H1 (cell line): ENCODE data around the gene PMM1. TPM values are rescaled to one million over a fixed set of nuclear protein-coding genes. Genes with fewer than 3 reads are reported as not detected.

Experiments used
- CTCF ChIA-PET: fragments of 300-600 bp; sonication (Branson Sonifier 250); formaldehyde crosslinking; loops from one replicate; lab custom pipeline; 2021; ENCODE audit not compliant: partially characterized antibody; lab: Charles Lee
- POLR2A ChIA-PET: fragments of 300-600 bp; sonication (Branson Sonifier 250); formaldehyde crosslinking; loops from one replicate; lab custom pipeline; 2021; ENCODE audit warnings: inconsistent platforms; ENCODE audit not compliant: partially characterized antibody; lab: Charles Lee
- DNase-seq, 2 experiments: peaks; one replicate each; pipeline versions ENCODE4 v3.0.0 to v3.0.0-alpha.2; 2010 to 2022; ENCODE audit warnings: low spot score in 2 of 2, low read depth in 1 of 2, mixed read lengths in 1 of 2
- FAIRE-seq: peaks from 2 replicates; lab custom pipeline; 2011; peaks lifted over from hg19 to GRCh38; lab: Jason Lieb, UNC
- H2AFZ ChIP-seq: 2 replicates; pipeline ENCODE4 v1.8.1; 2012; ENCODE audit warnings: low read length, inconsistent platforms
- H2AK5ac ChIP-seq: 2 replicates; pipeline ENCODE4 v1.6.1; 2013; ENCODE audit warnings: low read depth, low read length
- H2BK120ac ChIP-seq: replicated peaks from 2 replicates; pipeline ENCODE3; 2013; ENCODE audit warnings: low read depth, low read length, inconsistent platforms
- H2BK12ac ChIP-seq: 2 replicates; pipeline ENCODE4 v1.6.1; 2013; ENCODE audit warnings: low read depth, low read length
- H2BK15ac ChIP-seq: 2 replicates; pipeline ENCODE4 v1.6.1; 2013; ENCODE audit warnings: low read length
- H2BK20ac ChIP-seq: 2 replicates; pipeline ENCODE4 v1.6.1; 2013; ENCODE audit warnings: low read length
- H2BK5ac ChIP-seq: 2 replicates; pipeline ENCODE4 v1.6.1; 2013; ENCODE audit warnings: low read depth, low read length
- H3K14ac ChIP-seq: 2 replicates; pipeline ENCODE4 v1.6.1; 2013; ENCODE audit warnings: inconsistent platforms; ENCODE audit not compliant: insufficient read length
- H3K18ac ChIP-seq: 2 replicates; pipeline ENCODE4 v1.6.1; 2013; ENCODE audit warnings: low read length; ENCODE audit errors: extremely low read depth
- H3K23ac ChIP-seq: 2 replicates; pipeline ENCODE4 v1.6.1; 2013; ENCODE audit warnings: inconsistent platforms; ENCODE audit not compliant: insufficient read length
- H3K23me2 ChIP-seq: 2 replicates; pipeline ENCODE4 v1.6.1; 2013; ENCODE audit warnings: low read depth, low read length
- H3K27ac ChIP-seq: 2 replicates; pipeline ENCODE4 v1.6.1; 2011; ENCODE audit warnings: low read depth, low read length, inconsistent platforms
- H3K27me3 ChIP-seq, 4 experiments: replicated peaks in 1 of 4; 1 replicate in 1 of 4; 2 replicates in 3 of 4; pipeline versions ENCODE4 v1.6.1 to v1.8.1; 2011 to 2013; ENCODE audit warnings: low read length in 3 of 4, mild to moderate bottlenecking in 3 of 4, inconsistent platforms in 2 of 4, mixed read lengths in 2 of 4, moderate library complexity in 1 of 4; ENCODE audit not compliant: control insufficient read depth in 3 of 4, insufficient read depth in 3 of 4; ENCODE audit errors: extremely low read depth in 1 of 4
- H3K36me3 ChIP-seq, 4 experiments: 2 replicates each; pipeline versions ENCODE4 v1.6.1 to v1.8.1; 2011 to 2013; ENCODE audit warnings: mild to moderate bottlenecking in 4 of 4, low read length in 3 of 4, moderate library complexity in 2 of 4, control low read depth in 1 of 4, inconsistent platforms in 1 of 4; ENCODE audit not compliant: insufficient read depth in 4 of 4, control insufficient read depth in 2 of 4
- H3K4ac ChIP-seq: replicated peaks from 2 replicates; pipeline ENCODE3; 2013; ENCODE audit warnings: low read length, low read depth, mixed read lengths, inconsistent platforms; ENCODE audit not compliant: insufficient read length
- H3K4me1 ChIP-seq, 4 experiments: replicated peaks in 1 of 4; 1 replicate in 1 of 4; 2 replicates in 3 of 4; pipeline versions ENCODE4 v1.6.1 to v1.8.1; 2011 to 2013; ENCODE audit warnings: low read length in 3 of 4, inconsistent platforms in 2 of 4, mixed read lengths in 1 of 4; ENCODE audit not compliant: insufficient read depth in 4 of 4, control insufficient read depth in 3 of 4
- H3K4me2 ChIP-seq, 2 experiments: 2 replicates each; pipeline versions ENCODE4 v1.6.1 to v1.8.1; 2011 to 2013; ENCODE audit warnings: low read depth in 2 of 2, low read length in 2 of 2, control low read depth in 1 of 2, inconsistent platforms in 1 of 2, mild to moderate bottlenecking in 1 of 2; ENCODE audit not compliant: insufficient read depth in 1 of 2
- H3K4me3 ChIP-seq, 4 experiments: fragments of 200-600, 300-600 bp in 1 of 4; sonication (generic), shearing (Covaris generic), sonication (Bioruptor Twin) in 1 of 4; 2 replicates each; pipeline versions ENCODE4 v1.5.1 to v1.8.1; 2011 to 2016; ENCODE audit warnings: low read length in 4 of 4, low read depth in 3 of 4, control low read depth in 2 of 4, inconsistent platforms in 2 of 4, mild to moderate bottlenecking in 2 of 4, mixed read lengths in 1 of 4, moderate library complexity in 1 of 4; ENCODE audit not compliant: insufficient read depth in 2 of 4; ENCODE audit errors: extremely low read depth in 1 of 4
- H3K56ac ChIP-seq: replicated peaks from 2 replicates; pipeline ENCODE3; 2013; ENCODE audit warnings: low read depth, mild to moderate bottlenecking, mixed read lengths, low read length, inconsistent platforms; ENCODE audit not compliant: insufficient read length
- H3K79me1 ChIP-seq: 2 replicates; pipeline ENCODE4 v1.6.1; 2013; ENCODE audit warnings: low read depth, low read length, control low read depth
- H3K79me2 ChIP-seq, 2 experiments: 2 replicates each; pipeline versions ENCODE4 v1.6.1 to v1.8.1; 2012 to 2013; ENCODE audit warnings: low read length in 2 of 2, mild to moderate bottlenecking in 2 of 2, inconsistent platforms in 1 of 2; ENCODE audit not compliant: insufficient read depth in 2 of 2, control insufficient read depth in 1 of 2
- H3K9ac ChIP-seq, 4 experiments: replicated peaks in 1 of 4; 1 replicate in 1 of 4; 2 replicates in 3 of 4; pipeline versions ENCODE4 v1.6.1 to v1.8.1; 2011 to 2013; ENCODE audit warnings: low read depth in 3 of 4, low read length in 3 of 4, control low read depth in 2 of 4, mild to moderate bottlenecking in 2 of 4, moderate library complexity in 2 of 4, inconsistent platforms in 1 of 4; ENCODE audit errors: extremely low read depth in 1 of 4
- H3K9me3 ChIP-seq, 2 experiments: 2 replicates each; pipeline versions ENCODE4 v1.6.1 to v1.8.1; 2012 to 2013; ENCODE audit warnings: mild to moderate bottlenecking in 2 of 2, moderate library complexity in 2 of 2, control low read depth in 1 of 2, inconsistent platforms in 1 of 2, low read depth in 1 of 2, low read length in 1 of 2, mixed read lengths in 1 of 2; ENCODE audit not compliant: insufficient read depth in 2 of 2
- H4K20me1 ChIP-seq, 2 experiments: replicated peaks in 1 of 2; 2 replicates each; pipeline versions ENCODE3 to v1.8.1; 2011 to 2013; ENCODE audit warnings: inconsistent platforms in 2 of 2, low read length in 2 of 2, mild to moderate bottlenecking in 1 of 2; ENCODE audit not compliant: insufficient read depth in 2 of 2, control insufficient read depth in 1 of 2
- H4K5ac ChIP-seq: 2 replicates; pipeline ENCODE4 v1.6.1; 2013; ENCODE audit warnings: low read length, low read depth, mixed read lengths, inconsistent platforms; ENCODE audit not compliant: insufficient read length
- H4K8ac ChIP-seq: 2 replicates; pipeline ENCODE4 v1.8.0; 2013; ENCODE audit warnings: mild to moderate bottlenecking, moderate library complexity, low read length, inconsistent platforms; ENCODE audit not compliant: insufficient read depth; ENCODE audit errors: extremely low read depth
- H4K91ac ChIP-seq: replicated peaks from 2 replicates; pipeline ENCODE3; 2013; ENCODE audit warnings: low read length, mixed read lengths, inconsistent platforms; ENCODE audit not compliant: insufficient read length
- BCL11A ChIP-seq, 2 experiments: IDR thresholded peaks; one replicate each; pipeline ENCODE4 v1.6.1; 2011; ENCODE audit warnings: low read depth in 2 of 2, low read length in 2 of 2, mild to moderate bottlenecking in 2 of 2
- CHD1 ChIP-seq: IDR thresholded peaks from 2 replicates; pipeline ENCODE4 v1.6.1; 2012; ENCODE audit warnings: low read depth, low read length, improper control_type of control experiment
- CTBP2 ChIP-seq: IDR thresholded peaks from 2 replicates; pipeline ENCODE4 v1.7.0; 2011; ENCODE audit warnings: borderline replicate concordance, mild to moderate bottlenecking, moderate library complexity, mixed read lengths, low read length; ENCODE audit not compliant: insufficient read depth, insufficient read length
- EZH2 ChIP-seq: fragments of 200-600 bp; sonication (generic); IDR thresholded peaks from 2 replicates; pipeline ENCODE4 v1.7.1; 2012; ENCODE audit warnings: low read depth, mild to moderate bottlenecking, moderate library complexity, low read length, inconsistent platforms; ENCODE audit not compliant: severe bottlenecking
- PHF8 ChIP-seq: fragments of 200-600 bp; sonication (generic); conservative IDR thresholded peaks from 2 replicates; pipeline ENCODE4 v1.7.1; 2012; ENCODE audit warnings: low read depth, mild to moderate bottlenecking, inconsistent platforms, low read length, moderate library complexity
- POLR2AphosphoS5 ChIP-seq: IDR thresholded peaks from 2 replicates; pipeline ENCODE4 v1.6.1; 2011; ENCODE audit warnings: low read depth, low read length
- RAD21 ChIP-seq, 2 experiments: IDR thresholded peaks in 1 of 2; conservative IDR thresholded peaks in 1 of 2; 2 replicates each; pipeline ENCODE4 v1.6.1; 2011; ENCODE audit warnings: low read depth in 2 of 2, low read length in 2 of 2, improper control_type of control experiment in 1 of 2, inconsistent platforms in 1 of 2, mild to moderate bottlenecking in 1 of 2, moderate library complexity in 1 of 2
- SP4 ChIP-seq: IDR thresholded peaks from 2 replicates; pipeline ENCODE4 v1.6.1; 2012; ENCODE audit warnings: low read length, inconsistent platforms
- TAF1 ChIP-seq: IDR thresholded peaks from 2 replicates; pipeline ENCODE4 v1.6.1; 2011; ENCODE audit warnings: mild to moderate bottlenecking, low read depth, low read length
- WGBS, 2 experiments: shearing (Covaris generic) in 1 of 2; methylation state at CpG; one replicate each; pipeline versions ENCODE4 v1.1.6 to v1.1.7; 2013 to 2015; ENCODE audit warnings: low lambda C conversion rate in 2 of 2, mixed read lengths in 2 of 2, inconsistent platforms in 1 of 2, low coverage in 1 of 2, missing lambda C conversion rate in 1 of 2; ENCODE audit not compliant: insufficient replicate concordance in 2 of 2, insufficient coverage in 1 of 2, insufficient read length in 1 of 2; ENCODE audit errors: extremely low coverage in 1 of 2, missing lambda C conversion rate in 1 of 2; 5-methylcytosine and 5-hydroxymethylcytosine counted together
- polyA plus RNA-seq, 7 experiments: library from polyadenylated mRNA; depleted of rRNA in 3 of 7; stranded (reverse) in 5 of 7; unstranded in 2 of 7; fragments of >200 nt in 5 of 7; fragments of 200-250 nt in 2 of 7; gene quantifications; 1 replicate in 5 of 7; 2 replicates in 1 of 7; 4 replicates in 1 of 7; pipeline versions ENCODE4 v1.2.1 to v1.2.3, GENCODE V29; 2011 to 2013; ENCODE audit warnings: missing spikeins in 2 of 7, mixed read lengths in 2 of 7
- total RNA-seq: library from RNA; stranded (reverse); fragmentation: NEBNext Ultra II Directional; extraction: Animal tissue kit (Norgen Biotek cat#: 25700); gene quantifications from 2 replicates; pipeline ENCODE4 v1.2.1, GENCODE V29; 2021
- TF ChIP-seq, protein P1 (sequence below): IDR thresholded peaks from 2 replicates; pipeline ENCODE4 v1.6.1; 2011; ENCODE audit warnings: low read depth, mild to moderate bottlenecking, low read length; ENCODE audit not compliant: insufficient read depth

The PMM1 gene
- total and polyA plus RNA-seq, 2 of the 8 experiments (the other 6 are each of a cell fraction or from before 2014, with no cell fraction given) = 11.3 to 20.0 TPM

DNA sequence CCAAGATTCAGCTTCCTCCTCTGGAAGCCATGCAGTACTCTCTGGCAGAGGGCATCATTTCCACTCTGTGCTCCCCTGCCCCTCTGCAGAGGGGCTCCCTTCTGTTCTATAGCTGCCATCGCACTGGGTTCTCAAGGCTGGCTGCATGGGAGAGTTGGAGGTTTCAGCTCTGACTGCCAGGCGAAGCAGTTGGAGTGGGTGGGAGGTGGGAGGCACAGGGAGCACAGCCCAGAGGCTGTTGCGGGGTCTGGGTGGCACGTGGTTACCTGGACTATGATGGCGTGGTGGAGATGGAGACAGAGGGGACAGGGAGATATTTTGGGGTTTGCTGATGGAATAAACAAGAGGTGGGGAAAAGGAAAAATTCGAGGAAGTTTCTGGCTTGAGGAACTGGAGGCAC is 4.8 kb downstream of the PMM1 start:
- H4K5ac ChIP-seq = no peak overlapping the region
- H3K36me3 ChIP-seq = no peaks in the 10 kb centered on the region
- WGBS, 2 experiments = 90% methylated on average over 6 of the region's 6 CpGs; no CpG with 5 or more reads in 1 of the 2 experiments
- DNase-seq (no peak), FAIRE-seq (no peak)
- H2BK120ac ChIP-seq = no peak overlapping the region
- no peak overlapping the region for H3K18ac ChIP-seq
- H3K9me3 ChIP-seq = no peaks in the 10 kb centered on the region
- H3K27me3 ChIP-seq = no peaks in the 10 kb centered on the region
- H3K4ac ChIP-seq = no peak overlapping the region
- no peak overlapping the region for H3K27ac ChIP-seq
- peaks cover 6% of the 10 kb centered on the region; the same call in 1 of the 2 replicates for H3K23me2 ChIP-seq
- H3K9ac ChIP-seq = no peak overlapping the region
- H2BK12ac ChIP-seq = no peak overlapping the region
- no peaks in the 10 kb centered on the region for H4K20me1 ChIP-seq
- TF ChIP-seq TAF1 = no peak
- no peak for TF ChIP-seq BCL11A (IDR thresholded peaks at IDR 0.05; ENCODE audit: low read depth in 2 of 2, low read length in 2 of 2)
- TF ChIP-seq SP4 = no peak
- TF ChIP-seq CHD1 = no peak
- TF ChIP-seq CTBP2 = no peak
- TF ChIP-seq POLR2AphosphoS5 = no peak
- no peak for TF ChIP-seq EZH2
- TF ChIP-seq, protein P1, sequence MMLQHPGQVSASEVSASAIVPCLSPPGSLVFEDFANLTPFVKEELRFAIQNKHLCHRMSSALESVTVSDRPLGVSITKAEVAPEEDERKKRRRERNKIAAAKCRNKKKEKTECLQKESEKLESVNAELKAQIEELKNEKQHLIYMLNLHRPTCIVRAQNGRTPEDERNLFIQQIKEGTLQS = no peak
- TF ChIP-seq PHF8 = no peak
- no peak for TF ChIP-seq RAD21 (IDR thresholded peaks at IDR 0.05 in 1 of 2, conservative IDR thresholded peaks at IDR 0.05 in 1 of 2; ENCODE audit: low read depth in 2 of 2, low read length in 2 of 2)
- TF ChIP-seq, all 59 proteins: peak for 0
- POLR2A ChIA-PET = interaction anchor here (1.2 to 1.9 kb wide), 2 partner anchors 13 to 58 kb away, joined by 3 to 7 read pairs; no protein-coding TSS in a partner anchor
- H3K79me2 ChIP-seq = no peaks in the 10 kb centered on the region
- no peak overlapping the region for H3K4me2 ChIP-seq
- H4K8ac ChIP-seq = no peak overlapping the region
- H2AFZ ChIP-seq = no peak overlapping the region
- H4K91ac ChIP-seq = no peak overlapping the region
- CTCF ChIA-PET = interaction anchor here (4.0 kb wide), 1 partner anchor 13 kb away, joined by 29 read pairs; no protein-coding TSS in a partner anchor
- no peak overlapping the region for H2BK15ac ChIP-seq
- H2BK5ac ChIP-seq = no peak overlapping the region
- no peak overlapping the region for H3K4me3 ChIP-seq
- peaks cover 0 to 8% (median 4%) of the 10 kb centered on the region in 4 experiments; a peak in 4 of 7 replicates for H3K4me1 ChIP-seq
- H3K79me1 ChIP-seq = no peaks in the 10 kb centered on the region
- no peak overlapping the region for H2BK20ac ChIP-seq
- no peak overlapping the region for H3K56ac ChIP-seq
- H3K23ac ChIP-seq = no peak overlapping the region
- no peak overlapping the region for H2AK5ac ChIP-seq
- no peak overlapping the region for H3K14ac ChIP-seq
